ENCODE measurements around the gene SLC22A15.

DNA sequence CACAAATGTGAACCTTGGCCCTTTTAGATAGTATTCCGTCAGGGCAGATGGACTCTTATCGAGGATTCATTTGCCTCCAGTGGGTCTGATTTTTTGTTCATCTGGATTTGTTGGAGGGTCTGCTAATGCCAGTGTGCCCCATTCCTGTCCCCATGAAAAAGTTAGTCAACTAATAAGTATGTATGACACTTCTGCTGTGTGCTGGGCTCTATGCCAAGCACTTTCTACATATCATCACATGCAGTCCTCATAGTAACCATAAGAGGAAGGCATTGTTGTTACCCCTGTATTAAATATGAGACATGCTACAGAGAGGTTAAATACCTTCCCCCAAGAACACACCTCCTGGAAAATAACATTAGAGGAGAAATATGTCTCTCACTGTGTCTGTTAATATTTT, 88.3 kb downstream of the SLC22A15 start:
- TF ChIP-seq ZNF785 (tag by site-specific recombination; IDR thresholded peaks at IDR 0.05) (no peak), ZNF10 (tag by site-specific recombination; IDR thresholded peaks at IDR 0.05) (no peak), SALL2 (tag by site-specific recombination; IDR thresholded peaks at IDR 0.05; ENCODE audit: borderline replicate concordance) (no peak), ZBTB7A (tag by site-specific recombination; IDR thresholded peaks at IDR 0.05; ENCODE audit: low read depth) (no peak), REST (tag by site-specific recombination; IDR thresholded peaks at IDR 0.05) (no peak), ZNF639 (tag by site-specific recombination; IDR thresholded peaks at IDR 0.05) (no peak), ZNF510 (tag by site-specific recombination; IDR thresholded peaks at IDR 0.05; ENCODE audit: insufficient replicate concordance) (no peak)
- TF ChIP-seq, protein P1, sequence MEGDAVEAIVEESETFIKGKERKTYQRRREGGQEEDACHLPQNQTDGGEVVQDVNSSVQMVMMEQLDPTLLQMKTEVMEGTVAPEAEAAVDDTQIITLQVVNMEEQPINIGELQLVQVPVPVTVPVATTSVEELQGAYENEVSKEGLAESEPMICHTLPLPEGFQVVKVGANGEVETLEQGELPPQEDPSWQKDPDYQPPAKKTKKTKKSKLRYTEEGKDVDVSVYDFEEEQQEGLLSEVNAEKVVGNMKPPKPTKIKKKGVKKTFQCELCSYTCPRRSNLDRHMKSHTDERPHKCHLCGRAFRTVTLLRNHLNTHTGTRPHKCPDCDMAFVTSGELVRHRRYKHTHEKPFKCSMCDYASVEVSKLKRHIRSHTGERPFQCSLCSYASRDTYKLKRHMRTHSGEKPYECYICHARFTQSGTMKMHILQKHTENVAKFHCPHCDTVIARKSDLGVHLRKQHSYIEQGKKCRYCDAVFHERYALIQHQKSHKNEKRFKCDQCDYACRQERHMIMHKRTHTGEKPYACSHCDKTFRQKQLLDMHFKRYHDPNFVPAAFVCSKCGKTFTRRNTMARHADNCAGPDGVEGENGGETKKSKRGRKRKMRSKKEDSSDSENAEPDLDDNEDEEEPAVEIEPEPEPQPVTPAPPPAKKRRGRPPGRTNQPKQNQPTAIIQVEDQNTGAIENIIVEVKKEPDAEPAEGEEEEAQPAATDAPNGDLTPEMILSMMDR (tag by site-specific recombination; IDR thresholded peaks at IDR 0.05) = no peak
- TF ChIP-seq, protein P2, sequence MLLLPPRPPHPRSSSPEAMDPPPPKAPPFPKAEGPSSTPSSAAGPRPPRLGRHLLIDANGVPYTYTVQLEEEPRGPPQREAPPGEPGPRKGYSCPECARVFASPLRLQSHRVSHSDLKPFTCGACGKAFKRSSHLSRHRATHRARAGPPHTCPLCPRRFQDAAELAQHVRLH (tag by site-specific recombination; IDR thresholded peaks at IDR 0.05) = no peak
